CD4-positive, CD25-positive, alpha-beta regulatory T cell (primary cell): ENCODE data around the gene IFT74. TPM values are rescaled to one million over a fixed set of nuclear protein-coding genes. Genes with fewer than 3 reads are reported as not detected.

Experiments used
- ATAC-seq, 2 donors: fragments of 150-1000 bp; cut with Tn5 transposase; one replicate each; pipeline ENCODE4 v1.10.0; 2021; ENCODE audit warnings: low read depth in 2 of 2, moderate number of reproducible peaks in 2 of 2, moderate library complexity in 1 of 2
- DNase-seq, 3 donors: peaks; one replicate each; pipeline versions ENCODE4 v3.0.0 to v3.0.0-alpha.2; 2012 to 2022; ENCODE audit warnings: mixed read lengths in 1 of 3
- H3K27ac ChIP-seq: one replicate; pipeline ENCODE4 v1.7.0; 2013; ENCODE audit warnings: mild to moderate bottlenecking, low read length; ENCODE audit not compliant: insufficient read depth, poor library complexity, severe bottlenecking
- H3K27me3 ChIP-seq: one replicate; pipeline ENCODE4 v1.7.0; 2013; ENCODE audit warnings: low read length; ENCODE audit not compliant: control insufficient read depth, insufficient read depth
- H3K36me3 ChIP-seq: one replicate; pipeline ENCODE4 v1.7.0; 2013; ENCODE audit warnings: mild to moderate bottlenecking, low read length, moderate library complexity; ENCODE audit not compliant: control insufficient read depth, insufficient read depth
- H3K4me1 ChIP-seq: 2 replicates; pipeline ENCODE4 v1.7.0; 2013; ENCODE audit warnings: mild to moderate bottlenecking, low read length; ENCODE audit not compliant: insufficient read depth, control insufficient read depth, poor library complexity, severe bottlenecking
- H3K4me3 ChIP-seq: one replicate; pipeline ENCODE4 v1.7.0; 2013; ENCODE audit warnings: low read depth, mild to moderate bottlenecking, low read length, moderate library complexity
- H3K9me3 ChIP-seq, 2 experiments: 1 replicate in 1 of 2; 2 replicates in 1 of 2; pipeline ENCODE4 v1.7.0; 2013; ENCODE audit warnings: low read length in 2 of 2, mild to moderate bottlenecking in 1 of 2, moderate library complexity in 1 of 2; ENCODE audit not compliant: control insufficient read depth in 2 of 2
- H3K27ac Mint-ChIP-seq, 3 donors: one replicate each; pipeline ENCODE4 v1.8.0; 2020 to 2022; ENCODE audit warnings: mild to moderate bottlenecking in 3 of 3, mixed read lengths in 3 of 3, moderate library complexity in 2 of 3
- H3K27me3 Mint-ChIP-seq: one replicate; pipeline ENCODE4 v1.8.0; 2022; ENCODE audit warnings: mild to moderate bottlenecking, mixed read lengths
- H3K36me3 Mint-ChIP-seq: one replicate; pipeline ENCODE4 v1.8.0; 2020; ENCODE audit warnings: mixed read lengths
- H3K4me1 Mint-ChIP-seq, 4 donors: one replicate each; pipeline ENCODE4 v1.8.0; 2020 to 2022; ENCODE audit warnings: mixed read lengths in 4 of 4, mild to moderate bottlenecking in 1 of 4
- H3K4me3 Mint-ChIP-seq, 4 donors: one replicate each; pipeline ENCODE4 v1.8.0; 2020 to 2022; ENCODE audit warnings: mild to moderate bottlenecking in 4 of 4, mixed read lengths in 4 of 4, moderate library complexity in 3 of 4
- H3K9me3 Mint-ChIP-seq, 7 donors: one replicate each; pipeline ENCODE4 v1.8.0; 2020 to 2022; ENCODE audit warnings: mixed read lengths in 7 of 7, mild to moderate bottlenecking in 3 of 7, moderate library complexity in 2 of 7
- polyA plus RNA-seq, 4 donors: library from polyadenylated mRNA; unstranded; fragments of 300-500 nt; fragmentation: Illumina TruSeq; gene quantifications; one replicate each; pipeline ENCODE4 v1.2.3, GENCODE V29; 2021
- total RNA-seq: library from RNA; stranded (reverse); gene quantifications from one replicate; pipeline ENCODE4 v1.2.3, GENCODE V29; 2022

Gene IFT74
- total and polyA plus RNA-seq, 5 donors from 2014 or later: 5.3 to 9.6 (median 6.3) TPM

- Histone ChIP-seq H3K27me3 (no peaks in the 10 kb centered on the region), H3K36me3 (no peaks in the 10 kb centered on the region), H3K4me1 (no peaks in the 10 kb centered on the region), H3K9me3 (peaks cover 0 to 2% of the 10 kb centered on the region in 2 experiments), H3K27ac (no peak overlapping the region), H3K4me3 (no peak overlapping the region)
- no peak overlapping the region for H3K27ac Mint-ChIP-seq
- no peaks in the 10 kb centered on the region for H3K36me3 Mint-ChIP-seq
- H3K4me1 Mint-ChIP-seq: no peaks in the 10 kb centered on the region
- ATAC-seq (no peak), DNase-seq (no peak)
- no peak overlapping the region for H3K4me3 Mint-ChIP-seq
- no peaks in the 10 kb centered on the region for H3K27me3 Mint-ChIP-seq
- H3K9me3 Mint-ChIP-seq: peaks cover 0 to 5% (median 1%) of the 10 kb centered on the region in 7 donors
Measured at GRCh38 chr9:27094640-27095298, 138.6 kb downstream of the IFT74 start.

DNA sequence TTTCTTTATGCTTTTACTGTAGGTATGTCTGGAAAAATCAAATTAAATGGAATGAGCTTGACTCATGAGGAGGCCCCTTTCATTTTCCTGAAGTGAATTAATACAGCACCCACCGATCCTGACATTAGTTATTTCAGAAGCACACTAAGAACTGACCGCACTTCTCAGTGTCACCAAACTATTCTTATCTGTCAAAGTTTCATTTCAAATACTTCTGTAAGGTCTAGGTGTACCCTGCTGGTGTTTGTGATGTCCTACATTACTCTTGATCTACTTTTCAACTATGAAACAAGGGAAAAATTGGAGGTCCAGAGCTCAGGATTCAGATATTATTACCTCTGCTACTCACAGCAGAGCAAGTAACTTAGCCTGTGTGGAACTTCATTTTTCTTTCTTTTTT is 151.0 kb downstream of the IFT74 start:
- no peak for DNase-seq

DNA sequence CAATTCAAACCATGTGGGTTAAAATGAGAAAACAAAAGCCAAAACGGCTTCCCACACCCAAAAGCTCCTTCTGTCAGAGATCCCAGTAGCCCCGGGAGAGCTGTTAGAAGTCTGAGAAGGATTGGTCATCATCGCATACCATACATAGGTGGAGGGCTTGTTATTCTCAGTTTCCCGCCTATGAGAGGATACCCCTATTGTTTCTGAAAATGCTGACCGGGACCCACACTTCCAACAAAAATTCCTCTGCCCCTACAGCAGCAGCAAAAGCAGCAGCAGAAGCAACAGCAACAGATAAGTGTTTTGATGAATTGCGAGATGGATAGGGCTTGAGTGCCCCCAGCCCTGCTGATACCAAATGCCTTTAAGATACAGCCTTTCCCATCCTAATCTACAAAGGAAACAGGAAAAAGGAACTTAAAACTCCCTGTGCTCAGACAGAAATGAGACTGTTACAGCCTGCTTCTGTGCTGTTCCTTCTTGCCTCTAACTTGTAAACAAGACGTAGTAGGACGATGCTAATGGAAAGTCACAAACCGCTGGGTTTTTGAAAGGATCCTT is 152.8 kb downstream of the IFT74 start, which contains the start of gene TEK:
Gene TEK, plus strand, starts transcription at position 245 of the 561 bp plus-strand sequence. CDS start 366 bp downstream, outside the sequence.
- Mint-ChIP-seq H3K36me3 (no peaks in the 10 kb centered on the region), H3K4me3 (no peak within 1 kb of the TSS), H3K9me3 (peaks cover 0 to 4% (median 1%) of the 10 kb centered on the region in 7 donors), H3K27ac (peak within 1 kb of the TSS in 1 of 3 donors; percentile 38), H3K4me1 (no peaks in the 10 kb centered on the region), H3K27me3 (no peaks in the 10 kb centered on the region)
- Histone ChIP-seq H3K4me1 (no peaks in the 10 kb centered on the region), H3K27me3 (no peaks in the 10 kb centered on the region), H3K36me3 (no peaks in the 10 kb centered on the region), H3K27ac (no peak within 1 kb of the TSS), H3K9me3 (no peaks in the 10 kb centered on the region), H3K4me3 (no peak within 1 kb of the TSS)
- DNase-seq (no peak), ATAC-seq (no peak)

More for the DNA sequence above, 151.0 kb downstream of the IFT74 start:
- ATAC-seq: no peak
- H3K27me3 Mint-ChIP-seq: no peaks in the 10 kb centered on the region
- peaks cover 0 to 4% (median 0%) of the 10 kb centered on the region in 7 donors for H3K9me3 Mint-ChIP-seq
- H3K27ac Mint-ChIP-seq: no peak overlapping the region
- no peak overlapping the region for H3K27ac ChIP-seq
- no peak overlapping the region for H3K4me3 ChIP-seq
- H3K36me3 Mint-ChIP-seq: no peaks in the 10 kb centered on the region
- no peaks in the 10 kb centered on the region for H3K27me3 ChIP-seq
- no peaks in the 10 kb centered on the region for H3K9me3 ChIP-seq
- H3K4me1 ChIP-seq: no peaks in the 10 kb centered on the region
- H3K36me3 ChIP-seq: no peaks in the 10 kb centered on the region
- H3K4me3 Mint-ChIP-seq: no peak overlapping the region
- no peaks in the 10 kb centered on the region for H3K4me1 Mint-ChIP-seq

GRCh38 chr9:27109621-27110020 is 153.4 kb downstream of the IFT74 start:
- ATAC-seq (no peak), DNase-seq (no peak)
- H3K4me1 Mint-ChIP-seq: no peaks in the 10 kb centered on the region
- no peak overlapping the region for H3K27ac Mint-ChIP-seq
- H3K4me3 Mint-ChIP-seq: no peak overlapping the region
- Histone ChIP-seq H3K27me3 (no peaks in the 10 kb centered on the region), H3K9me3 (no peaks in the 10 kb centered on the region), H3K27ac (no peak overlapping the region), H3K4me3 (no peak overlapping the region), H3K4me1 (no peaks in the 10 kb centered on the region), H3K36me3 (no peaks in the 10 kb centered on the region)
- no peaks in the 10 kb centered on the region for H3K27me3 Mint-ChIP-seq
- H3K9me3 Mint-ChIP-seq: peaks cover 0 to 4% (median 0%) of the 10 kb centered on the region in 7 donors
- H3K36me3 Mint-ChIP-seq: no peaks in the 10 kb centered on the region

DNA sequence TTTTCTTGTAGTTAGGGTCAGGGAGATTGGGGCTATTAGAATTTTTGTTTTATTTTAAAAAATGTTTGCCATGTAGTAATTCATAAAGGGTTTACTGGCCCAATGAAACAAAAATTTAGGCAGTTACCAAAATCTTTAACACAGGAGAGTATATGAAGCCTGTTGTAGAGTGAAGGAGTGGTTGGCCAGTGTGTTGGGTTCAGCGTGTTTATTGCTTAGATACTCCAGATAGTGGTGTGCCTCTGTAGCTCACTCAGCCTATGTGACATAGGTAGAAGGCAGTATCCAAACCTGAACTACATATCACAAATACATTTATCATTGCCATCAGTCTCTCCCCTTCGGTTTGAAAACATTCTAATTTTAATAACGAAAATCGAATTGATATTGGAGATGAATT is 154.0 kb downstream of the IFT74 start:
- Mint-ChIP-seq H3K9me3 (peaks cover 0 to 4% (median 0%) of the 10 kb centered on the region in 7 donors), H3K36me3 (no peaks in the 10 kb centered on the region)
- no peak overlapping the region for H3K4me3 ChIP-seq

DNA sequence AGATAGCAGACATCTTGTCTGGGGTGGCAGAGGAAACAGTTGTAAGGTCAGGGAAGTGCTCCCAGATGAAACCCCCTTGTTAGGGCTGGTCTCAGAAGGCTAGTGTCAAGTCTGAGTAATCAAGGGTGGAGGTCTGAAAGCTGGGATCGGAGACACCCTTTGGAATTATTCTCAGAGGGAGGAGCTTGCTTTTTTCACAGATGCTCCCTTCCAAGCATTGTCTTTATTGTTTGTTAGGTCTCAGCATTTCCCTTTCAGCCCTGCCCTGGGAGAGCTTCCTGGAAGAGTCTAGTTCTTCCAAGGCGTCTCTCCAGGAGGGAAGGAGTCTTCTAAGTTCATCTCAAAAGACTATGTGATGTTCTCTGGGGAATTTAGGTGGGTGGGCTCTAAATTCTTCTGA is 156.0 kb downstream of the IFT74 start:
- Mint-ChIP-seq H3K27me3 (no peaks in the 10 kb centered on the region), H3K4me3 (no peak overlapping the region), H3K36me3 (no peaks in the 10 kb centered on the region), H3K9me3 (peaks cover 0 to 2% (median 0%) of the 10 kb centered on the region in 7 donors), H3K27ac (no peak overlapping the region), H3K4me1 (no peaks in the 10 kb centered on the region)
- Histone ChIP-seq H3K4me1 (no peaks in the 10 kb centered on the region), H3K4me3 (no peak overlapping the region), H3K9me3 (no peaks in the 10 kb centered on the region), H3K27ac (no peak overlapping the region), H3K36me3 (no peaks in the 10 kb centered on the region), H3K27me3 (no peaks in the 10 kb centered on the region)
- no peak for ATAC-seq
- DNase-seq: no peak

More for the DNA sequence above, 154.0 kb downstream of the IFT74 start:
- H3K27ac ChIP-seq: no peak overlapping the region
- no peaks in the 10 kb centered on the region for H3K27me3 ChIP-seq
- Mint-ChIP-seq H3K4me3 (no peak overlapping the region), H3K27me3 (no peaks in the 10 kb centered on the region), H3K27ac (no peak overlapping the region), H3K4me1 (no peaks in the 10 kb centered on the region)
- no peak for DNase-seq
- no peaks in the 10 kb centered on the region for H3K4me1 ChIP-seq
- no peaks in the 10 kb centered on the region for H3K36me3 ChIP-seq
- ATAC-seq: no peak
- H3K9me3 ChIP-seq: no peaks in the 10 kb centered on the region

Other genes with a start within 250 kb of the IFT74 start
- 17.0 TPM for gene CAAP1, start 63.6 kb upstream of the IFT74 start, total RNA-seq
- gene CAAP1, start 63.6 kb upstream of the IFT74 start, polyA plus RNA-seq: 10 to 100 TPM; 16.2 to 17.7 (median 16.9) TPM
- gene PLAA, start 9.2 kb upstream of the IFT74 start, total RNA-seq: 37.6 TPM
- 10 to 100 TPM; 20.0 to 28.0 (median 23.7) TPM for gene PLAA, start 9.2 kb upstream of the IFT74 start, polyA plus RNA-seq
- gene LRRC19, start 49.3 kb downstream of the IFT74 start, total RNA-seq: not detected
- gene LRRC19, start 49.3 kb downstream of the IFT74 start, polyA plus RNA-seq: under 1 TPM in 1 of 4 donors, not detected in 3; 0.05 TPM
- gene TEK, start 152.8 kb downstream of the IFT74 start, total RNA-seq: not detected
- gene TEK, start 152.8 kb downstream of the IFT74 start, polyA plus RNA-seq: not detected